Fibroblast of the aortic adventitia (primary cell): ENCODE data around the gene B4GALNT4. TPM values are rescaled to one million over a fixed set of nuclear protein-coding genes. Genes with fewer than 3 reads are reported as not detected.
"Not testable (repeated sequence)": the region's sequence is repeated elsewhere in the genome, so short reads cannot be mapped to it uniquely, and the experiment has no call there.

Source experiments
- DNase-seq: peaks from one replicate; pipeline ENCODE4 v3.0.0-alpha.2; 2010; ENCODE audit warnings: low read depth
- H3K4me3 ChIP-seq: 2 replicates; pipeline ENCODE4 v1.5.1; 2011; ENCODE audit warnings: low read depth, mild to moderate bottlenecking, control low read depth, low read length, moderate library complexity
- total RNA-seq: library from RNA; depleted of rRNA; stranded (reverse); fragments of >200 nt; gene quantifications from 2 replicates; pipeline ENCODE4 v1.2.3, GENCODE V29; 2012; ENCODE audit warnings: low replicate concordance
- TF ChIP-seq, protein P1 (sequence below): IDR thresholded peaks from 2 replicates; pipeline ENCODE4 v1.5.1; 2011; ENCODE audit warnings: mild to moderate bottlenecking, low read length, control low read depth, inconsistent platforms; ENCODE audit not compliant: insufficient read depth

The B4GALNT4 gene
- total RNA-seq, 1 donor, result 1.9 TPM

DNA sequence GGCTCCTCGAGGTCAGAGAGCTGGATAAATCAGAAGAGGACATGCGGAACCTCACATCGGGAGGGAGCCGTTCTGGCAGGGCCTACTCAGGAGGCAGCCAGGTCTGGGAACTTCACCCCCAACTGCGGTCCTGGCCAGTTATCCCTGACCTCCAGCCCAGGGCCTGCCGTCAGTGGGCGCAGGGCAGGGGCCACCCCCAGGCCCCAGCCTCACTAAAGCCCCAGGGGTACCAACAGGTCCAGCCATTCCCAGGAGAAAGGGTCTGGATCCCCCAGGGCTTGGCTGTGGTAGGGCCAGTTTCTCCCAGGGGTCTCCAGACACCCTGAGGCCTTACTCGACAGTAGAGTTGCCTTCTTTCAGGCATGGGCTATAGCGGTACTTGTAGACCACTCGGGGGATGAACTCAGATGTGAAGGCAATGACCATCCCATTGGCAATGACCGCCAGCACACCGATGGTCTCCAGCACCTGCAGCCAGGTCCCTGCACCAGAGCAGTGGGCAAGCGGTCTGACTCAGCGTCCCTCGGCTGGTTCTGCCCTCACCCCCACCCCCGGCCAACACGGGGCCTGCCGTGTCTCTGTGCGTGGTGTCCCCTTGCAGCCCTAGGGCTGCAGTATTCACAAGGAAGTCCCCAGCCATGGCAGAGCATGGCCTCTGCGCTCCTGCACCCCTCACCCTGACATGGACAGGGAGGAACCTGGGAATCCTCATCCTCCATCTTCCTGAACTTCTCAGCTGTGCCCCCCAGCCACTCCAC, 50.1 kb downstream of the B4GALNT4 start:
- TF ChIP-seq, protein P1, sequence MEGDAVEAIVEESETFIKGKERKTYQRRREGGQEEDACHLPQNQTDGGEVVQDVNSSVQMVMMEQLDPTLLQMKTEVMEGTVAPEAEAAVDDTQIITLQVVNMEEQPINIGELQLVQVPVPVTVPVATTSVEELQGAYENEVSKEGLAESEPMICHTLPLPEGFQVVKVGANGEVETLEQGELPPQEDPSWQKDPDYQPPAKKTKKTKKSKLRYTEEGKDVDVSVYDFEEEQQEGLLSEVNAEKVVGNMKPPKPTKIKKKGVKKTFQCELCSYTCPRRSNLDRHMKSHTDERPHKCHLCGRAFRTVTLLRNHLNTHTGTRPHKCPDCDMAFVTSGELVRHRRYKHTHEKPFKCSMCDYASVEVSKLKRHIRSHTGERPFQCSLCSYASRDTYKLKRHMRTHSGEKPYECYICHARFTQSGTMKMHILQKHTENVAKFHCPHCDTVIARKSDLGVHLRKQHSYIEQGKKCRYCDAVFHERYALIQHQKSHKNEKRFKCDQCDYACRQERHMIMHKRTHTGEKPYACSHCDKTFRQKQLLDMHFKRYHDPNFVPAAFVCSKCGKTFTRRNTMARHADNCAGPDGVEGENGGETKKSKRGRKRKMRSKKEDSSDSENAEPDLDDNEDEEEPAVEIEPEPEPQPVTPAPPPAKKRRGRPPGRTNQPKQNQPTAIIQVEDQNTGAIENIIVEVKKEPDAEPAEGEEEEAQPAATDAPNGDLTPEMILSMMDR, result no peak
- no peak overlapping the region for H3K4me3 ChIP-seq
- no peak for DNase-seq

DNA sequence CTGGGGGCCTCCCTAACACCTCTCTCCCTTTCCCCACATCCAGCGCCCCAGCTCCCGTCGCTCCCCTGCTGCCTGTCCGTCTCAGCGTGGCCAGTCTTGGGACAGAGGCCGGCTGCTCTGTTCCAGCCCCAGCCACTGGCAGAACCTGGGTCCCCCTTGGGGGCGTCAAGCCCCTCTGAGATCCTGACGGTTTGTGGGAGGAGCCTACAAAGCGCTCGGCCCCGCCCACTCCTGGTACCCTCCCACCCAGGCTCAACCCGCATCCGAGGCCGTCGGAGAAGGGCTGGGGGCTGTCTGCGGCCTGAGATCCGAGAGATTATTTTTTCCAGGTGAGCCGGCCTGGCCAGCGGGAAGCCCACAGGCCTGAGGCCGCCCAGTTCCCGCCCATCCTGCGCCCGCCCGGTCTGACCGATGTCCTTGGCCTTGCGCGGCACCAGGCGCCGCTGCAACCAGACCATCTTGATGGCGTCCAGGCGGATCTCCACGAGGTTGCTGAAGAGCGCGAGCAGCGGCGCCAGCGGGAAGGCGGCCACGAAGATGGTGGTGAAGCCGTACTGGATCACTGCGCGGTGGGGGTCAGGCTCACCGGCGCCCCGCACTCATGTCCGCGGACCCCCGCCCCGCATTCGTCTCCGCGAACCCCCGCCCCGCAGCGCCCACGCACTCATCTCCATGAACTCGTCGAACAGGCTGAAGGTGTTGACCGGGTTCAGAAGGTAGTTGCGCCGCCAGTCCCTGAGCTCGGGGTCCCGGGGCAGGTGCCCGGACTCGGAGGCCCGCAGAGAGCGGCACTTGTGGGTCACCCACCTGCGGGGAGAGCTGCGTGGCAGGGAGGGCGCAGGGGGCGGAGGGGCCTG, 51.0 kb downstream of the B4GALNT4 start:
- no peak overlapping the region for H3K4me3 ChIP-seq
- no peak for DNase-seq
- TF ChIP-seq, protein P1, result no peak

DNA sequence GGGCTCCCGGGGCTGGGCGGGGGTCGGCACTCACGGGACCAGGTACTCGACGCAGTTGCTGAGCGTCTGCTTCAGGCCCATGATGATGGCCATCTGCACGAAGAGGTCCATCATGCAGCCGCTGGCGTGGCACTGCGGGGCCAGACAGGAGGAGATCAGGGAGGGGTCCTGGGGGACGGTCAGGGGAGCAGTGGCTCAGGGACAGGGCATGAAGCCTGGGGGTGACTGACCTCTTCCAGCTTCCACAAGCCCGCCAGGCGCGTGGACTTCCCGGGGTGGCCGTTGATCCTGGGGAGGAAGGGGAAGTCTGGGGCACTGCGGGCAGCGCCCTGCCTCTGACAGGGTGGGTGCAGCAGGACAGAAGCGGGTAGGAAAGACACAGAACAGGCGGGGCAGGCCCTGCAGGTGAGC, 51.6 kb downstream of the B4GALNT4 start:
- DNase-seq, result no peak
- H3K4me3 ChIP-seq, result no peak overlapping the region
- TF ChIP-seq, protein P1, result no peak

DNA sequence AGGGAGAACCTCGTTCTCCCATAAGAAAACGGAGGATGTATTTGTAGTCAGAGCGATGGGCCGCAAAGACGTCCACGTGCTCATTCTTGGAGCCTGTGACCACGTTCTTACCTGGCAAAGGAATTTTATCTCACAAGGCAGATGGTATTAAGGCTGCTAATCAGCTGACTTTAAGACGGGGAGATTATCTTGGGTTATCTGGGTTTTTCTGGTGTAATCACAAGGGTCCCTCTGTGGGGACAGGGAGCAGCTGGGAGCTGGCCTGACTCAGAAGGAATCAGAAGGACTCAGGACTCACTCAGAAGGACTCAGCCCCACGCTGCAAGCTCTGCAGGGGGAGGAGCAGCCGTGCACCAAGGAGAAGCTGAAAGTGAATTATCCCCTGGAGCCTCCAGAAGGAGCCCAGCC, 53.0 kb downstream of the B4GALNT4 start:
- H3K4me3 ChIP-seq, result no peak overlapping the region
- TF ChIP-seq, protein P1, result no peak
- no peak for DNase-seq

DNA sequence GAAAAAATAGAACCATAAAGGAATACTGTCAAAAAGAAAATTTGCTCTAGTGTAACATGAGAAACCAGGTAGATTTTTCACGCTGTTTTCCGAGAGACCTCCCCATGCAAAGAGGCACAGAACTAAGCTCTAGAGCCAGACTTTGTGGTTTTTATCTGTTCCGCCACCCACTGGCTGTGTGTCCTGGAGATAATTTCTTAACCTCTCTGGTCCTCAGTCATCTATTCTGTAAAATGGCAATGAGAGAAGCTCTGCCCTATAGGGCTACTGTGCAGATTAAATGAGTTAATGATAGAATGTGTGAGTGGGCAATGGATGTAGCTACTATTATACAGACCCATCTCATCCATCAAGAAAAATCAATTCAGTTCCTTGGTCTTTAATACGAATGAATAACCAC, 54.9 kb downstream of the B4GALNT4 start:
- TF ChIP-seq, protein P1, result no peak
- no peak overlapping the region for H3K4me3 ChIP-seq
- DNase-seq, result no peak

DNA sequence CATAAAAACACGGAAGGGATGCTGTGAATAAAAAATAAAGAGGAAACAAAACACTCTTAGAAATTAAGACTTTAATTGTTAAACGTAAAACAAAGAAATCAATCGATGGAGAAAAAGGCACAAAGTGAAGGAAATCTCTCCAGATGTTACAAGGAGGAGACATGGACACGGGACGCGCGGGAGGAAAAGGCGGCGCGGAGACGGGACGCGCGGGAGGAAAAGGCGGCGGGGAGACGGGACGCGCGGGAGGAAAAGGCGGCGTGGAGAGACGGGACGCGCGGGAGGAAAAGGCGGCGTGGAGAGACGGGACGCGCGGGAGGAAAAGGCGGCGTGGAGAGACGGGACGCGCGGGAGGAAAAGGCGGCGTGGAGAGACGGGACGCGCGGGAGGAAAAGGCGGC, 55.5 kb downstream of the B4GALNT4 start:
- H3K4me3 ChIP-seq, DNase-seq: not testable (repeated sequence)

DNA sequence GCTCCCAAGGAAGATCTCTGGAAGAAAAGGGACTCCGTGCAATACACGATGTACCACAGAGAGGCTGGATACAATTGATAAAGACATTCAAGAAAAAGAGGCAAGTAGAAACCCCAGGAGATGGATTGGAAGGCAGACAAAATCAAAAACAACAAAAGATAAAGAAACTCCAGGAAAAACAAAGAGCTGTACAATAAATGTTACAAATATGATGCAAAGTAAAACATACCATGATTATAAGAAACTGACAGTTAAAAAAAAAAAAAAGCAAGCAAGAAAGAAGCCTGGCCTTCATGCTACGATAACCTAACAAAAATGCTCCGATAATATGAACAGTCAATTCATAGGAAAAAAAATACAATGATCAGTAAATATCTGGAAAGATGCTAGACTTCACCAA, 56.0 kb downstream of the B4GALNT4 start:
- DNase-seq, result no peak
- TF ChIP-seq, protein P1, result no peak
- no peak overlapping the region for H3K4me3 ChIP-seq
